OCI-LY1 (cell line): ENCODE data around the gene XIRP1.

Experiments used
- H2AFZ ChIP-seq: fragments of 200-600 bp; sonication (generic), shearing (Covaris generic); 2 replicates; pipeline ENCODE4 v1.6.0; 2014; ENCODE audit warnings: antibody characterized with exemption, mild to moderate bottlenecking, low read length
- H3F3A ChIP-seq: fragments of 200-600 bp; sonication (generic), shearing (Covaris generic); 2 replicates; pipeline ENCODE4 v1.6.0; 2014; ENCODE audit warnings: mild to moderate bottlenecking, antibody characterized with exemption, low read length, moderate library complexity; ENCODE audit not compliant: insufficient read depth
- H3K27ac ChIP-seq: fragments of 200-600 bp; sonication (generic); 2 replicates; pipeline ENCODE4 v1.5.1; 2014; ENCODE audit warnings: low read length, mixed run types, mild to moderate bottlenecking, low read depth; ENCODE audit not compliant: poor library complexity, severe bottlenecking
- H3K27me3 ChIP-seq: fragments of 200-600 bp; sonication (generic); 2 replicates; pipeline ENCODE4 v1.6.0; 2014; ENCODE audit warnings: antibody characterized with exemption, mild to moderate bottlenecking, low read length, moderate library complexity; ENCODE audit not compliant: insufficient read depth
- H3K36me3 ChIP-seq: fragments of 200-600 bp; sonication (generic); 2 replicates; pipeline ENCODE4 v1.6.1; 2014; ENCODE audit warnings: mild to moderate bottlenecking, antibody characterized with exemption, low read length, moderate library complexity, mixed read lengths; ENCODE audit not compliant: insufficient read depth
- H3K4me1 ChIP-seq: fragments of 200-600 bp; sonication (generic); 2 replicates; pipeline ENCODE4 v1.5.1; 2014; ENCODE audit warnings: mild to moderate bottlenecking, low read length, moderate library complexity; ENCODE audit not compliant: insufficient read depth, severe bottlenecking
- H3K4me2 ChIP-seq: fragments of 200-600 bp; sonication (generic), shearing (Covaris generic); 2 replicates; pipeline ENCODE4 v1.6.1; 2014; ENCODE audit warnings: low read length
- H3K4me3 ChIP-seq: fragments of 200-600 bp; sonication (generic); 2 replicates; pipeline ENCODE4 v1.5.1; 2014; ENCODE audit warnings: low read length, low read depth, mild to moderate bottlenecking, mixed read lengths; ENCODE audit not compliant: poor library complexity, severe bottlenecking
- H3K79me2 ChIP-seq: fragments of 200-600 bp; shearing (Covaris generic); 2 replicates; pipeline ENCODE4 v1.6.1; 2016; ENCODE audit warnings: mixed run types, low read length, mixed read lengths; ENCODE audit not compliant: insufficient read depth
- H3K9ac ChIP-seq: fragments of 200-600 bp; sonication (generic), shearing (Covaris generic); 2 replicates; pipeline ENCODE4 v1.6.1; 2014; ENCODE audit warnings: mild to moderate bottlenecking, low read length, mixed read lengths
- H3K9me2 ChIP-seq: fragments of 200-600 bp; sonication (generic), shearing (Covaris generic); 2 replicates; pipeline ENCODE4 v1.6.1; 2014; ENCODE audit warnings: low read depth, mild to moderate bottlenecking, low read length, mixed read lengths
- H3K9me3 ChIP-seq: fragments of 200-600 bp; shearing (Covaris generic); 2 replicates; pipeline ENCODE4 v1.6.1; 2014; ENCODE audit warnings: low read length, mixed read lengths
- H4K20me1 ChIP-seq: fragments of 200-600 bp; sonication (generic), shearing (Covaris generic); 2 replicates; pipeline ENCODE4 v1.6.0; 2016; ENCODE audit warnings: mild to moderate bottlenecking, low read length; ENCODE audit not compliant: insufficient read depth
- CTCF ChIP-seq: fragments of 200-600 bp; sonication (generic), shearing (Covaris generic); IDR thresholded peaks from 2 replicates; pipeline ENCODE4 v1.5.1; 2017; ENCODE audit warnings: mild to moderate bottlenecking, antibody characterized with exemption, low read length, moderate library complexity, mixed read lengths
- EZH2 ChIP-seq: fragments of 200-600 bp; sonication (generic), shearing (Covaris generic); IDR thresholded peaks from 2 replicates; pipeline ENCODE4 v1.8.0; 2017; ENCODE audit warnings: borderline replicate concordance, mixed run types, mild to moderate bottlenecking, antibody characterized with exemption, low read length, moderate library complexity, mixed read lengths

Gene XIRP1

GRCh38 chr3:39213613-39214012 is 21.2 kb upstream of the XIRP1 start:
- Histone ChIP-seq H3K9me2 (no peaks in the 10 kb centered on the region), H3K4me3 (no peak overlapping the region), H3K27me3 (no peaks in the 10 kb centered on the region), H3K4me2 (no peak overlapping the region), H3F3A (no peaks in the 10 kb centered on the region), H3K9ac (no peak overlapping the region), H3K36me3 (no peaks in the 10 kb centered on the region), H4K20me1 (no peaks in the 10 kb centered on the region), H2AFZ (no peak overlapping the region), H3K79me2 (no peaks in the 10 kb centered on the region), H3K4me1 (peaks cover 14% of the 10 kb centered on the region), H3K27ac (no peak overlapping the region), H3K9me3 (no peaks in the 10 kb centered on the region)
- TF ChIP-seq CTCF (no peak), EZH2 (no peak)

DNA sequence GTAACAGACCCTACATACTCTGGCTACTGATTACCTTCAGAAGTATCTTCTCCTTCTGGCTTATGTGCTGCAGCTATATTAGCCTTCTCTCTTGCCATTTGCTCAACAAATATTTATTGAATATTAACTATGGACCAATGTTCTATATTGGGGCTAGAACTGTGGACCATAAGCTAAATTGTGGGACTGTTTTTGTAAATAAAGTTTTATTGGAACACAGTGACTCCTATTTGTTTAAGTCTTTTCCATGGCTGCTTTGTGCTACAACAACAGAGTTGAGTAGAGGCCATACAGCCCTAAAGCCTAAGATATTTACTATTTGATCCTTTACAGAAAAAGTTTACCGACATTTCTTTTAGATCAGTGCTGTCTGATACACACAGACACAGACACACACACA is 20.3 kb upstream of the XIRP1 start:
- Histone ChIP-seq H3K9me3 (no peaks in the 10 kb centered on the region), H3K4me2 (no peak overlapping the region), H3K9ac (no peak overlapping the region), H3K79me2 (no peaks in the 10 kb centered on the region), H3K4me1 (peaks cover 14% of the 10 kb centered on the region), H3K27ac (no peak overlapping the region), H3K36me3 (no peaks in the 10 kb centered on the region), H3K27me3 (no peaks in the 10 kb centered on the region), H3K4me3 (no peak overlapping the region), H3K9me2 (no peaks in the 10 kb centered on the region), H4K20me1 (no peaks in the 10 kb centered on the region), H2AFZ (no peak overlapping the region), H3F3A (no peaks in the 10 kb centered on the region)
- no peak for TF ChIP-seq EZH2
- no peak for TF ChIP-seq CTCF

GRCh38 chr3:39211332-39212130 is 19.1 kb upstream of the XIRP1 start:
- no peaks in the 10 kb centered on the region; the same call in 1 of the 2 replicates for H3K27me3 ChIP-seq
- no peaks in the 10 kb centered on the region for H3K9me3 ChIP-seq
- H3K36me3 ChIP-seq, result no peaks in the 10 kb centered on the region
- no peak for TF ChIP-seq EZH2
- H3F3A ChIP-seq, result no peaks in the 10 kb centered on the region
- peaks cover 10% of the 10 kb centered on the region for H3K4me1 ChIP-seq
- H3K4me2 ChIP-seq, result no peak overlapping the region
- H3K9me2 ChIP-seq, result no peaks in the 10 kb centered on the region
- H3K4me3 ChIP-seq, result no peak overlapping the region
- H2AFZ ChIP-seq, result no peak overlapping the region
- no peak overlapping the region for H3K9ac ChIP-seq
- H3K27ac ChIP-seq, result no peak overlapping the region
- no peaks in the 10 kb centered on the region for H4K20me1 ChIP-seq
- no peaks in the 10 kb centered on the region for H3K79me2 ChIP-seq

DNA sequence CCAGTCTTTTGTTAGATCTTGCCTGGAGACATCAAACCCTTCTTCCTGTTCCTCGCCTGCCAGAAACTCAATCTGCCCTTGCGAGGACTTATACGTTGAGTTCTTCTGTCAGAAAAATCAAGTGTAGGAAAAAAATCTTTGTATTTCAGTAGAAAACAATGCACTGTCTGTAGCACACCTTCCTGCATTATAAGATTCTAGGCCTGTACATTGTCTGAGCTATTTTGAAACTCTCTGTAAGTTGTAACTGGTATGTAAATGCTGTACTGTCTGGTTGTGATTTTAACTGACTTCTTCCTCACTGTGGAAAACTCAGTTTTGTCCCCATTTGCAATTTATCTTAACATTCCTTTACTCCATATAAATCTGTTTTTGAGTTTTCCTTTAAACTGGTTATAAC is 17.7 kb upstream of the XIRP1 start:
- H3K9ac ChIP-seq, result no peak overlapping the region
- no peaks in the 10 kb centered on the region for H3K9me3 ChIP-seq
- H3K4me3 ChIP-seq, result no peak overlapping the region
- H3K27me3 ChIP-seq, result no peaks in the 10 kb centered on the region; the same call in 1 of the 2 replicates
- H3K9me2 ChIP-seq, result no peaks in the 10 kb centered on the region
- H3F3A ChIP-seq, result no peaks in the 10 kb centered on the region
- no peaks in the 10 kb centered on the region for H3K4me1 ChIP-seq
- TF ChIP-seq CTCF (no peak), EZH2 (no peak)
- H3K27ac ChIP-seq, result no peak overlapping the region
- no peaks in the 10 kb centered on the region for H3K79me2 ChIP-seq
- H2AFZ ChIP-seq, result no peak overlapping the region
- no peaks in the 10 kb centered on the region for H4K20me1 ChIP-seq
- H3K4me2 ChIP-seq, result no peak overlapping the region
- no peaks in the 10 kb centered on the region for H3K36me3 ChIP-seq
